MCF 10A (cell line): ENCODE data around the gene FBN1. TPM values are rescaled to one million over a fixed set of nuclear protein-coding genes. Genes with fewer than 3 reads are reported as not detected.

Experiments used
- BruUV-seq: library from RNA; stranded (reverse); fragments of 400-500 nt; replicated peaks from 2 replicates; lab custom pipeline; 2021; lab: Mats Ljungman, UMichigan
- CTCF ChIA-PET: fragments of 300-600 bp; sonication (Branson Sonifier 250); formaldehyde crosslinking; extraction: SDS; loops from one replicate; lab custom pipeline; 2021; ENCODE audit warnings: antibody characterized with exemption, inconsistent platforms; lab: Yijun Ruan, JAX
- POLR2A ChIA-PET: fragments of 300-600, 350-650 bp; sonication (Branson Sonifier 250); formaldehyde crosslinking; extraction: SDS; loops from one replicate; lab custom pipeline; 2020; ENCODE audit warnings: antibody characterized with exemption, inconsistent platforms; lab: Yijun Ruan, JAX
- DNase-seq: peaks from one replicate; pipeline ENCODE4 v3.0.0-alpha.2; 2018; ENCODE audit not compliant: unreplicated experiment
- H3K27ac Mint-ChIP-seq: one replicate; pipeline ENCODE4 v1.8.0; 2022; ENCODE audit warnings: mild to moderate bottlenecking, low read depth, mixed read lengths; ENCODE audit not compliant: unreplicated experiment
- H3K27me3 Mint-ChIP-seq: one replicate; pipeline ENCODE4 v1.8.0; 2022; ENCODE audit warnings: mixed read lengths; ENCODE audit not compliant: insufficient read depth, unreplicated experiment
- H3K36me3 Mint-ChIP-seq: one replicate; pipeline ENCODE4 v1.8.0; 2022; ENCODE audit warnings: mild to moderate bottlenecking, moderate library complexity, mixed read lengths; ENCODE audit not compliant: insufficient read depth, unreplicated experiment
- H3K4me1 Mint-ChIP-seq: one replicate; pipeline ENCODE4 v1.8.0; 2022; ENCODE audit warnings: mixed read lengths; ENCODE audit not compliant: insufficient read depth, unreplicated experiment
- H3K4me3 Mint-ChIP-seq: one replicate; pipeline ENCODE4 v1.8.0; 2022; ENCODE audit warnings: mild to moderate bottlenecking, moderate library complexity, mixed read lengths; ENCODE audit not compliant: unreplicated experiment
- H3K9me3 Mint-ChIP-seq: one replicate; pipeline ENCODE4 v1.8.0; 2022; ENCODE audit warnings: mixed read lengths; ENCODE audit not compliant: unreplicated experiment
- CTCF ChIP-seq: fragments of 200-600 bp; IDR thresholded peaks from one replicate; pipeline ENCODE4 v1.8.0; 2022; ENCODE audit warnings: antibody characterized with exemption, mild to moderate bottlenecking; ENCODE audit not compliant: unreplicated experiment
- intact Hi-C: fragments of 100-400 bp; cut with micrococcal nuclease; formaldehyde crosslinking; loops from 2 replicates; pipeline ENCODE4 v1.14.1; 2022
- total RNA-seq: library from RNA; stranded (reverse); gene quantifications from 2 replicates; pipeline ENCODE4 v1.2.3, GENCODE V29; 2022

FBN1 gene
- total RNA-seq, 1 experiment from 2014 or later: 14.3 TPM

- Mint-ChIP-seq H3K36me3 (peaks cover 43% of the 10 kb centered on the region), H3K4me3 (no peak overlapping the region), H3K27ac (no peak overlapping the region), H3K9me3 (no peaks in the 10 kb centered on the region), H3K27me3 (no peaks in the 10 kb centered on the region), H3K4me1 (no peaks in the 10 kb centered on the region)
- POLR2A ChIA-PET: no interaction called here
- no peak for DNase-seq
- CTCF ChIA-PET: no interaction called here
- no peak for TF ChIP-seq CTCF
- BruUV-seq: no TSS peak
- intact Hi-C loops: no loop called here
These were observed 178.7 kb downstream of the FBN1 start for GRCh38 chr15:48466820-48467219.

- Mint-ChIP-seq H3K27ac (no peak overlapping the region), H3K9me3 (no peaks in the 10 kb centered on the region), H3K36me3 (peaks cover 38% of the 10 kb centered on the region), H3K4me1 (no peaks in the 10 kb centered on the region), H3K4me3 (no peak overlapping the region), H3K27me3 (no peaks in the 10 kb centered on the region)
- intact Hi-C loops: no loop called here
- no TSS peak for BruUV-seq
- DNase-seq: no peak
- POLR2A ChIA-PET: interaction anchor here (0.6 kb wide), 2 partner anchors 176 to 351 kb away, joined by 3 read pairs; no protein-coding TSS in a partner anchor
- CTCF ChIA-PET: interaction anchor here (0.6 to 1.2 kb wide), 2 partner anchors 31 to 169 kb away, joined by 3 read pairs; no protein-coding TSS in a partner anchor
- no peak for TF ChIP-seq CTCF
These were observed 179.4 kb downstream of the FBN1 start for GRCh38 chr15:48466079-48466478.

GRCh38 chr15:48465410-48465809, 180.1 kb downstream of the FBN1 start:
- Mint-ChIP-seq H3K4me1 (no peaks in the 10 kb centered on the region), H3K27me3 (no peaks in the 10 kb centered on the region), H3K4me3 (no peak overlapping the region), H3K9me3 (no peaks in the 10 kb centered on the region), H3K36me3 (peaks cover 38% of the 10 kb centered on the region), H3K27ac (no peak overlapping the region)
- CTCF ChIA-PET: interaction anchor here (1.2 kb wide), 1 partner anchor 31 kb away, joined by 3 read pairs; no protein-coding TSS in a partner anchor
- BruUV-seq: no TSS peak
- intact Hi-C loops: no loop called here
- no peak for TF ChIP-seq CTCF
- no peak for DNase-seq
- POLR2A ChIA-PET: interaction anchor here (0.6 kb wide), 1 partner anchor 177 kb away, joined by 3 read pairs; no protein-coding TSS in a partner anchor

- CTCF ChIA-PET: no interaction called here
- intact Hi-C loops: no loop called here
- H3K36me3 Mint-ChIP-seq: peaks cover 25% of the 10 kb centered on the region
- POLR2A ChIA-PET: no interaction called here
- no peaks in the 10 kb centered on the region for H3K9me3 Mint-ChIP-seq
- no peaks in the 10 kb centered on the region for H3K27me3 Mint-ChIP-seq
- no peak overlapping the region for H3K27ac Mint-ChIP-seq
- no peaks in the 10 kb centered on the region for H3K4me1 Mint-ChIP-seq
- no peak for TF ChIP-seq CTCF
- no TSS peak for BruUV-seq
- no peak for DNase-seq
- H3K4me3 Mint-ChIP-seq: no peak overlapping the region
These were observed 182.1 kb downstream of the FBN1 start for GRCh38 chr15:48463366-48463880.
